ENCODE data around the gene ARFGAP1.

ARFGAP1 gene

GRCh38 chr20:63276956-63277355, 4.3 kb downstream of the ARFGAP1 start:
- no peak overlapping the region for H3K4me3 ChIP-seq (ENCODE audit: control insufficient read depth in 1 of 7, extremely low read depth in 1 of 7, insufficient read depth in 4 of 7, low read depth in 2 of 7, low read length in 6 of 7)
- POLR2A ChIA-PET, result no interaction called here
- no peaks in the 10 kb centered on the region for H3K27me3 ChIP-seq (replicated peaks in 2 of 5; ENCODE audit: control insufficient read depth in 4 of 5, insufficient read depth in 5 of 5, low read length in 4 of 5)
- no peak overlapping the region for H3K27ac ChIP-seq (ENCODE audit: insufficient read depth in 1 of 2, low read depth in 1 of 2, low read length in 2 of 2, poor library complexity in 1 of 2, severe bottlenecking in 2 of 2)
- DNase-seq, result no peak
- WGBS (ENCODE audit: insufficient coverage), result 97% methylated on average over 20 of the region's 20 CpGs
- H3K36me3 ChIP-seq (ENCODE audit: control insufficient read depth in 4 of 4, insufficient read depth in 4 of 4, low read length in 3 of 4), result peaks cover 0 to 57% (median 42%) of the 10 kb centered on the region in 4 experiments
- CTCF ChIA-PET, result interaction anchor here (0.9 to 1.5 kb wide), 2 partner anchors 14 to 53 kb away, joined by 4 to 5 read pairs; no protein-coding TSS in a partner anchor
- no peaks in the 10 kb centered on the region for H3K9me3 ChIP-seq (ENCODE audit: control extremely low read depth in 1 of 5, control insufficient read depth in 4 of 5, insufficient read depth in 2 of 5, low read depth in 1 of 5, low read length in 4 of 5)
- peaks cover 0 to 17% (median 13%) of the 10 kb centered on the region in 4 experiments for H3K4me1 ChIP-seq (ENCODE audit: control extremely low read depth in 1 of 4, control insufficient read depth in 4 of 4, insufficient read depth in 4 of 4, low read length in 3 of 4)

- Histone ChIP-seq H3K4me1 (ENCODE audit: control extremely low read depth in 1 of 4, control insufficient read depth in 4 of 4, insufficient read depth in 4 of 4, low read length in 3 of 4) (peaks cover 0 to 16% (median 12%) of the 10 kb centered on the region in 4 experiments), H3K36me3 (ENCODE audit: control insufficient read depth in 4 of 4, insufficient read depth in 4 of 4, low read length in 3 of 4) (peaks cover under 1 to 64% (median 46%) of the 10 kb centered on the region in 4 experiments), H3K27me3 (replicated peaks in 2 of 5; ENCODE audit: control insufficient read depth in 4 of 5, insufficient read depth in 5 of 5, low read length in 4 of 5) (no peaks in the 10 kb centered on the region), H3K9me3 (ENCODE audit: control extremely low read depth in 1 of 5, control insufficient read depth in 4 of 5, insufficient read depth in 2 of 5, low read depth in 1 of 5, low read length in 4 of 5) (no peaks in the 10 kb centered on the region), H3K27ac (ENCODE audit: insufficient read depth in 1 of 2, low read depth in 1 of 2, low read length in 2 of 2, poor library complexity in 1 of 2, severe bottlenecking in 2 of 2) (no peak overlapping the region), H3K4me3 (ENCODE audit: control insufficient read depth in 1 of 7, extremely low read depth in 1 of 7, insufficient read depth in 4 of 7, low read depth in 2 of 7, low read length in 6 of 7) (no peak overlapping the region)
- POLR2A ChIA-PET, result no interaction called here
- DNase-seq, result no peak
- 98% methylated on average over 25 of the region's 30 CpGs for WGBS (ENCODE audit: insufficient coverage)
- CTCF ChIA-PET, result interaction anchor here (0.9 to 1.5 kb wide), 3 partner anchors 14 to 54 kb away, joined by 3 to 5 read pairs (median 4); no protein-coding TSS in a partner anchor
These were observed 5.1 kb downstream of the ARFGAP1 start for GRCh38 chr20:63277466-63278272.

GRCh38 chr20:63278661-63279060, 6.0 kb downstream of the ARFGAP1 start:
- Histone ChIP-seq H3K27ac (ENCODE audit: insufficient read depth in 1 of 2, low read depth in 1 of 2, low read length in 2 of 2, poor library complexity in 1 of 2, severe bottlenecking in 2 of 2) (no peak overlapping the region), H3K4me1 (ENCODE audit: control extremely low read depth in 1 of 4, control insufficient read depth in 4 of 4, insufficient read depth in 4 of 4, low read length in 3 of 4) (peaks cover 0 to 10% (median 7%) of the 10 kb centered on the region in 4 experiments), H3K36me3 (ENCODE audit: control insufficient read depth in 4 of 4, insufficient read depth in 4 of 4, low read length in 3 of 4) (peaks cover 2 to 72% (median 51%) of the 10 kb centered on the region in 4 experiments), H3K27me3 (replicated peaks in 2 of 5; ENCODE audit: control insufficient read depth in 4 of 5, insufficient read depth in 5 of 5, low read length in 4 of 5) (no peaks in the 10 kb centered on the region), H3K9me3 (ENCODE audit: control extremely low read depth in 1 of 5, control insufficient read depth in 4 of 5, insufficient read depth in 2 of 5, low read depth in 1 of 5, low read length in 4 of 5) (no peaks in the 10 kb centered on the region), H3K4me3 (ENCODE audit: control insufficient read depth in 1 of 7, extremely low read depth in 1 of 7, insufficient read depth in 4 of 7, low read depth in 2 of 7, low read length in 6 of 7) (no peak overlapping the region)
- DNase-seq, result no peak
- ChIA-PET POLR2A (no interaction called here), CTCF (interaction anchor here (1.2 kb wide), 1 partner anchor 55 kb away, joined by 3 read pairs; no protein-coding TSS in a partner anchor)
- WGBS (ENCODE audit: insufficient coverage), result 95% methylated on average over 17 of the region's 17 CpGs

- WGBS (ENCODE audit: insufficient coverage), result 98% methylated on average over 10 of the region's 15 CpGs
- POLR2A ChIA-PET, result no interaction called here
These were observed 7.3 kb downstream of the ARFGAP1 start for GRCh38 chr20:63279931-63280330.

GRCh38 chr20:63280371-63280770, 7.8 kb downstream of the ARFGAP1 start:
- CTCF ChIA-PET, result interaction anchor here (0.8 to 3.0 kb wide), 2 partner anchors 52 to 57 kb away, joined by 3 to 15 read pairs; no protein-coding TSS in a partner anchor
- H3K36me3 ChIP-seq (ENCODE audit: control insufficient read depth in 4 of 4, insufficient read depth in 4 of 4, low read length in 3 of 4), result peaks cover 2 to 77% (median 54%) of the 10 kb centered on the region in 4 experiments
- 100% methylated on average over 4 of the region's 6 CpGs for WGBS (ENCODE audit: insufficient coverage)

More at GRCh38 chr20:63279931-63280330, 7.3 kb downstream of the ARFGAP1 start:
- H3K4me3 ChIP-seq (ENCODE audit: control insufficient read depth in 1 of 7, extremely low read depth in 1 of 7, insufficient read depth in 4 of 7, low read depth in 2 of 7, low read length in 6 of 7), result no peak overlapping the region
- H3K4me1 ChIP-seq (ENCODE audit: control extremely low read depth in 1 of 4, control insufficient read depth in 4 of 4, insufficient read depth in 4 of 4, low read length in 3 of 4), result no peaks in the 10 kb centered on the region
- no peaks in the 10 kb centered on the region for H3K27me3 ChIP-seq (replicated peaks in 2 of 5; ENCODE audit: control insufficient read depth in 4 of 5, insufficient read depth in 5 of 5, low read length in 4 of 5)
- no peaks in the 10 kb centered on the region for H3K9me3 ChIP-seq (ENCODE audit: control extremely low read depth in 1 of 5, control insufficient read depth in 4 of 5, insufficient read depth in 2 of 5, low read depth in 1 of 5, low read length in 4 of 5)
- H3K27ac ChIP-seq (ENCODE audit: insufficient read depth in 1 of 2, low read depth in 1 of 2, low read length in 2 of 2, poor library complexity in 1 of 2, severe bottlenecking in 2 of 2), result no peak overlapping the region
- CTCF ChIA-PET, result interaction anchor here (3.0 kb wide), 1 partner anchor 56 kb away, joined by 15 read pairs; no protein-coding TSS in a partner anchor
- peaks cover 2 to 75% (median 53%) of the 10 kb centered on the region in 4 experiments for H3K36me3 ChIP-seq (ENCODE audit: control insufficient read depth in 4 of 4, insufficient read depth in 4 of 4, low read length in 3 of 4)
- DNase-seq, result no peak

GRCh38 chr20:63280929-63281545, 8.4 kb downstream of the ARFGAP1 start:
- H3K4me3 ChIP-seq (ENCODE audit: control insufficient read depth in 1 of 7, extremely low read depth in 1 of 7, insufficient read depth in 4 of 7, low read depth in 2 of 7, low read length in 6 of 7), result no peak overlapping the region
- WGBS (ENCODE audit: insufficient coverage), result 95% methylated on average over 19 of the region's 19 CpGs
- ChIA-PET CTCF (interaction anchor here (0.8 to 3.0 kb wide), 2 partner anchors 53 to 57 kb away, joined by 3 to 15 read pairs; no protein-coding TSS in a partner anchor), POLR2A (no interaction called here)
- no peak for DNase-seq
- H3K9me3 ChIP-seq (ENCODE audit: control extremely low read depth in 1 of 5, control insufficient read depth in 4 of 5, insufficient read depth in 2 of 5, low read depth in 1 of 5, low read length in 4 of 5), result no peaks in the 10 kb centered on the region
- H3K27me3 ChIP-seq (replicated peaks in 2 of 5; ENCODE audit: control insufficient read depth in 4 of 5, insufficient read depth in 5 of 5, low read length in 4 of 5), result no peaks in the 10 kb centered on the region
- H3K27ac ChIP-seq (ENCODE audit: insufficient read depth in 1 of 2, low read depth in 1 of 2, low read length in 2 of 2, poor library complexity in 1 of 2, severe bottlenecking in 2 of 2), result no peak overlapping the region
- H3K4me1 ChIP-seq (ENCODE audit: control extremely low read depth in 1 of 4, control insufficient read depth in 4 of 4, insufficient read depth in 4 of 4, low read length in 3 of 4), result no peaks in the 10 kb centered on the region
- peaks cover 2 to 80% (median 56%) of the 10 kb centered on the region in 4 experiments for H3K36me3 ChIP-seq (ENCODE audit: control insufficient read depth in 4 of 4, insufficient read depth in 4 of 4, low read length in 3 of 4)

More at GRCh38 chr20:63280371-63280770, 7.8 kb downstream of the ARFGAP1 start:
- no peaks in the 10 kb centered on the region for H3K4me1 ChIP-seq (ENCODE audit: control extremely low read depth in 1 of 4, control insufficient read depth in 4 of 4, insufficient read depth in 4 of 4, low read length in 3 of 4)
- DNase-seq, result no peak
- H3K9me3 ChIP-seq (ENCODE audit: control extremely low read depth in 1 of 5, control insufficient read depth in 4 of 5, insufficient read depth in 2 of 5, low read depth in 1 of 5, low read length in 4 of 5), result no peaks in the 10 kb centered on the region
- no peaks in the 10 kb centered on the region for H3K27me3 ChIP-seq (replicated peaks in 2 of 5; ENCODE audit: control insufficient read depth in 4 of 5, insufficient read depth in 5 of 5, low read length in 4 of 5)
- H3K4me3 ChIP-seq (ENCODE audit: control insufficient read depth in 1 of 7, extremely low read depth in 1 of 7, insufficient read depth in 4 of 7, low read depth in 2 of 7, low read length in 6 of 7), result no peak overlapping the region
- POLR2A ChIA-PET, result no interaction called here
- H3K27ac ChIP-seq (ENCODE audit: insufficient read depth in 1 of 2, low read depth in 1 of 2, low read length in 2 of 2, poor library complexity in 1 of 2, severe bottlenecking in 2 of 2), result no peak overlapping the region
